C1 segment of cervical spinal cord (tissue), 14 donors: Measurements from ENCODE around the gene TTC17.
"Not testable (repeated sequence)": the region's sequence is repeated elsewhere in the genome, so short reads cannot be mapped to it uniquely, and the experiment has no call there.

Source experiments
- DNase-seq, 14 donors: peaks; one replicate each; lab custom pipeline; 2025; lab: John Stamatoyannopoulos, UW

TTC17 gene

DNA sequence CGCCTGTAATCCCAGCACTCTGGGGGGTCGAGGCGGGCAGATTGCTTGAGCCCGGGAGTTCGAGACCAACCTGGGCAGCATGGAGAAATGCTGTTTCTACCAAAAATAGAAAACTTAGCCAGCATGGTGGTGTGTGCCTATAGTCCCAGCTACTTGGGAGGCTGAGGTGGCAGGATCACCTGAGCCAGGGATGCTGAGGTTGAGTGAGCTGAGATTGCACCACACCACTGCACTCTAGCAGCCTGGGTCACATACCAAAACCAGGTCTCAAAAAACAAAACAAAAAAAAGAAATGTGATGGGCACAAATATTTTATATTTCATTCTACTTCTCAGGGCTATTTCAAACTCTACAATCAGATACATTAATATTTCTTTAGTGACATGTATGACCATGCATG is 25.7 kb downstream of the TTC17 start:
- DNase-seq = no peak

DNA sequence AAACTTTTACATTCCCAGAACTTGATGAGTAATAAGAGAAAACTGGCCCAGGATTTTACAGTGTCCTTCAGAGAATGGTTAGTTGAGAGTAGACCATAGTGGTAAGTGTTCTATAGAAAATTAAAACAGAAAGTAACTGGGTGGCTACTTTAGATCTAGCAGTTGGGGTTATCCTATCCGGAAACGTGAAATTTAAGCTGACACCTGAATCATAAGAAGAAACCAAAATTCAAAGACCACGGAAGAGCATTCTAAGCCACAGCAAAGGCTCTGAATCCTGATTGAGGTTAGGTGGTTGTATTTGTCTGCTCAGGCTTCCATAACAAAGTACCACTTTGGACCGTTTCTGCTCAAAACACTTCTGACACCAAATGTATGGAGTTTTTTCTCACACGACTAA is 34.0 kb downstream of the TTC17 start:
- no peak for DNase-seq

- peak in 1 of 14 donors; percentile 4 for DNase-seq
Measured at GRCh38 chr11:43393765-43394355, 35.1 kb downstream of the TTC17 start.

- no peak for DNase-seq
Measured at GRCh38 chr11:43396617-43397016, 37.9 kb downstream of the TTC17 start.

DNA sequence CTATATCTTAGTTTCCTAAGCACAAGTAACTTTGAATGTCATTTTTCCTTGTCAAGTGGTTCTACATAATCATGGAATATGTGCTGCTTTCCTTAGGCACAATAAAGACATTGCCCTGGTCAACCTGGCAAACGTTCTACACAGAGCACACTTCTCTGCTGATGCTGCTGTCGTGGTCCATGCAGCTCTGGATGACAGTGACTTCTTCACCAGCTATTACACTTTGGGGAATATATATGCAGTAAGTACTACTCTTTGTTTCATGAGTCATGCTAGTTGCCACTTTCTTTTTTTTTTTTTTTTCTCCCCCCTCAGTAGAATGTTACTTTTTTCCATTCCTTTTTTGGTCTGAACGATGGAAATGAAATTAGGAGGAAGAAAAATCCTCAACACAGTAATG is 38.5 kb downstream of the TTC17 start:
- no peak for DNase-seq

GRCh38 chr11:43399983-43400630 is 41.4 kb downstream of the TTC17 start:
- DNase-seq = no peak

DNA sequence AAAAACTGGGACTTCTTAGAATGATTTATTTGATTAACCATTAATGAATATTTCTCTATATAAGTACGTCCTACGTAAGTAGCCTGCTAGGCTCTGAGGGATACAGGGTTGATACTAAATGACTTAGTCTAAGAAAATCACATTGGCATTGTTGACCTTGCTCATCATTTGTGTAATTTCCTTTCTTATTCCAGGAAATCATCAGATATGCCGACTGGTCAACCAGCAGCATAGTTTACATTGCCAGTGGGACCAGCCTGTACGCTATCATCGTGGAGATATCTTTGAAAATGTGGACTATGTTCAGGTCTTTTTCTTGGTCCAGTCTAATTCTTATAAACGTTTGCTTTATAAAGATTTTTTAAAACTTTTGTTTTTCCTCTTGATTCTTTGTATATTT is 42.5 kb downstream of the TTC17 start:
- DNase-seq = no peak

GRCh38 chr11:43401811-43402210 is 43.1 kb downstream of the TTC17 start:
- DNase-seq = not testable (repeated sequence)

GRCh38 chr11:43403357-43404231 is 44.9 kb downstream of the TTC17 start:
- DNase-seq = no peak

- no peak for DNase-seq
Measured at GRCh38 chr11:43404406-43404805, 45.7 kb downstream of the TTC17 start.

- DNase-seq = no peak
Measured at GRCh38 chr11:43404836-43405479, 46.2 kb downstream of the TTC17 start.

- no peak for DNase-seq
Measured at GRCh38 chr11:43408277-43408676, 49.6 kb downstream of the TTC17 start.

DNA sequence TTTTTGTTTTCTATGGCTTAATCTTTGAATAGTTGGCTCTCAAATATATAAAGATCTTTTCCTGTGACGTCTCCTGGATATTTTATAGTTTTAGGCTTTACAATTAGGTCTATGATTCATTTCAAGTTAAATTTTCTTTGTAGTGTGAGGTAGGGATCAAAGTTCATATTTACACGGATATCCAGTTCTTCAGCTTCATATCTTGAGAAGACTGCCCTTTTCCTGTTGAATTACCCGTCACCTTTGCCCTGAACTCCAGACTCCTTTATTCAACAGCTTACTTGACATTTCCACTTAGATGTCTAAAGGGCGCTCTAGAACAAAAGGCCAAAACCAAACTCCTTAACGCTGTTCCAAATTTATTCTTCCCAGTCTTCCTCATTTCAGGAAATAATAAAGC is 51.7 kb downstream of the TTC17 start:
- no peak for DNase-seq

DNA sequence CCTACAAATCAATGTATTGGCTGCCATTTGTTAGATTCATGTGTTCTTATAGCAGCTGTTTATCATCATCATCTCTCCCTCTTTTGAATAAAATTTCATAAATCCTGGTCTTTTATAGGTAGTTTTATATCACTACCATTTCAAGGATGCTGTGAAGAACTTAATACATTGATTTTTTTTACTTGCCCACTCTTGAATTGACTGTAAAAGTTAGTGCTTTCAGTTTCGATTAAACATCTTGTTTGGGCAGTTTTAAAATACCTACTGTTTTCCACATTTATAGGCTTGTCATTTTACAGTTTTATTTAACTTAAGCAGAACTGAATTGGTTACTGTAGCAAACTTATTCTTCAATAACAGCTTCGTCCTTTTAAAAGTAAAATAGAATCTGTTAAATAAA is 59.5 kb downstream of the TTC17 start:
- no peak for DNase-seq

GRCh38 chr11:43419460-43419859 is 60.7 kb downstream of the TTC17 start:
- no peak for DNase-seq

DNA sequence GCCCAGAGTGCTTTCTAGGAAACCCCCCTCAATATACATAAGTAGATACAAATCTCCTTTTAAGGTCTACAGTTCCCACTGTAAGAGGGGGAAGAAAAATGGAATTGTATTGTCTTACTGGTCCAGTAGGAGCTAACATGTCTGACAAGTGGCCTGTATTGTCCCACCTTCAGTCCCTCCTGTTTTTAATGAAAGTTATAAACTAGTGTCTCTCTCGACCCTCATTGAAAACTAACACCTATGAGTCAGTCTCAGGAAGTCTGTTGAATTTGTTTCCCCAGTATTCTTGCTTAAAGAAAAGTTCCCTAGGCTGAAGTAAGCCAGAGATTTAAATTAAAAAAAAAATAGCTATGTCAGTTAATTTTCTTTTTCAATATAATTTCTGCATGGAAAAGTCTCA is 69.3 kb downstream of the TTC17 start:
- no peak for DNase-seq

- not testable (repeated sequence) for DNase-seq
Measured at GRCh38 chr11:43430916-43431315, 72.2 kb downstream of the TTC17 start.

DNA sequence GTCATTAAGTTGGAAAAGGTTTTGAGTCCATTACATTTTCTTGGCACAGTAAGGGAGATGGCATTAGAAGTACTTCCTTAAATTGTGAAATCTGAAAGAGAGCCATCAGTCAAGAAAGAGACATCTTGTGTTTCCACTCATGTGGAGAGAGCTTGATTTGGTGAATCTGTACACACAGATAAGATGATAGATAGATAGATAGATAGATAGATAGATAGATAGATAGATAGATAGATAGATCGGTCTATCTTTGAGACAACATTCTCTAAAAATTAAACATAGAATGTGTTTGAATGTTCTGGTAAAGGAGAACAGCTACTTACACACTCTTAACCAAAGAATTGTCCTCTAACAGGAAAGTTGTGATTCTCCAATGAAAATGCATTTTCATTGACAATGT is 76.2 kb downstream of the TTC17 start:
- no peak for DNase-seq

DNA sequence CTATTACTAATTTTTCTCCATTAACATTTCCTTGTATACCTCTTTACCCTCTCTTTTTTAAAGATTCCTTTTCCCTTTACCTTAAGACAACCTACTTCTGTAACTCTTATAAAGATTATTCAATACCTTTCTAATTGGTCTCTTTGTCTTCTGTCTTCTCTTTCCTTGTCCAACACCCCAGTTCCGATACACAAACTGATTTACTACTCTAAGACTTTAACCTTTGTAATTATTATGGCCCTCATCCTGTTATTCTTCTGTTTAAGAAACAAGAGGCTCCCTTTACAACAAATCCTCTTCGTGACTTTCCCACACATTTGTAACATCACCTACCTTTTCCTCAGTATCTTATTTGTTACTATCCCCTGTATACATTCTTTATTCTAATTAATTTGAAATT is 81.8 kb downstream of the TTC17 start:
- DNase-seq = no peak

DNA sequence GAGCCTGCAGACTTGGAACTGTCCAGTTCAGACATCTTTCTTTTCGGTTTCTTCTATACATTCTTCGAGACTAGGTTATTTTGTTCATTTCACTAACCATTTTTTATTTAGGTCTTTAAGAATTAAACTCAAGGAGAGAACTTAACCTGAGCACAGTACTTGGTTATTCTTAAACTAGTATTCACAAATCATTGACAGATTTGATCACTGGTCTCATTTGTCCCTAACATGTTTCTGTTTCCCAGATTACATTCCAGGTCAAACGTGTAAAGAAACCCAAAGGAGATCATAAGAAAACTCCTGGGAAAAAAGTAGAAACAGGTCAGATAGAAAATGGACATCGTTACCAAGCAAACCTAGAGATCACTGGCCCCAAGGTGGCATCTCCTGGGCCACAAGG is 85.1 kb downstream of the TTC17 start:
- no peak for DNase-seq

DNA sequence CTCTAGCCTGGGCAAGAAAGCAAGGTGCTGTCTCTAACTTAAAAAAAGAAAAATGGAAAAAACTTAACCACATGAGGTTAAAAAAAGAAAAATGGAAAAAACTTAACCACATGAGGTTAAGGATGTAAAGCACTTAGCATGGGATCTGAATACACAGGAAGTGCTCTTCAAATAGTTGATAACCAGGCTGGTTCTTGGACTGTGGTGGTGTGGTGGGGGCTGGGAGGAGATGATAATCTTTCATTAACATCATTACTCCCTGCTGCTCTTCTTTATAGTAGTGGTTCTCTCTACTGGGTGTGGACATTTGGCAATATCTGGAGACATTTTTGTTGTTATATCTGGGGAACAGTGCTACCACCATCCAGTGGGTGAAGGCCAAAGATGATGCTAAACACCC is 88.4 kb downstream of the TTC17 start:
- DNase-seq = no peak

- no peak for DNase-seq
Measured at GRCh38 chr11:43458486-43458885, 99.8 kb downstream of the TTC17 start.
